Keratinocyte (primary cell): ENCODE results near the gene CBLN1. TPM values are rescaled to one million over a fixed set of nuclear protein-coding genes. Genes with fewer than 3 reads are reported as not detected.

Experiments used
- DNase-seq: peaks from one replicate; pipeline ENCODE4 v3.0.0-alpha.2; 2011; ENCODE audit warnings: low read depth, missing footprints, low spot score
- FAIRE-seq: peaks from 2 replicates; lab custom pipeline; 2011; peaks lifted over from hg19 to GRCh38; lab: Jason Lieb, UNC
- H2AFZ ChIP-seq: 2 replicates; pipeline ENCODE4 v1.6.0; 2012; ENCODE audit warnings: low read length, control low read depth, inconsistent platforms; ENCODE audit not compliant: control insufficient read depth
- H3K27ac ChIP-seq: 2 replicates; pipeline ENCODE4 v1.5.1; 2011; ENCODE audit warnings: low read length; ENCODE audit not compliant: control insufficient read depth, insufficient read depth
- H3K27me3 ChIP-seq: 3 replicates; pipeline ENCODE4 v1.6.0; 2011; ENCODE audit warnings: low read length; ENCODE audit not compliant: control insufficient read depth, insufficient read depth; ENCODE audit errors: extremely low read depth
- H3K36me3 ChIP-seq, 2 experiments: 2 replicates in 1 of 2; 3 replicates in 1 of 2; pipeline ENCODE4 v1.5.1; 2011; ENCODE audit warnings: low read length in 2 of 2, mild to moderate bottlenecking in 1 of 2; ENCODE audit not compliant: control insufficient read depth in 2 of 2, insufficient read depth in 2 of 2; ENCODE audit errors: extremely low read depth in 1 of 2
- H3K4me1 ChIP-seq: 3 replicates; pipeline ENCODE4 v1.5.1; 2011; ENCODE audit warnings: low read length; ENCODE audit not compliant: control insufficient read depth, insufficient read depth; ENCODE audit errors: extremely low read depth
- H3K4me2 ChIP-seq: 3 replicates; pipeline ENCODE4 v1.6.0; 2011; ENCODE audit warnings: low read depth, low read length; ENCODE audit not compliant: control insufficient read depth, insufficient read depth; ENCODE audit errors: extremely low read depth
- H3K4me3 ChIP-seq, 3 experiments: fragments of 200-600 bp in 1 of 3; sonication (generic) in 1 of 3; 2 replicates in 2 of 3; 3 replicates in 1 of 3; pipeline ENCODE4 v1.5.1; 2011 to 2016; ENCODE audit warnings: low read length in 3 of 3, mild to moderate bottlenecking in 3 of 3, control low read depth in 2 of 3, inconsistent platforms in 1 of 3, low read depth in 1 of 3, mixed read lengths in 1 of 3, mixed run types in 1 of 3, moderate library complexity in 1 of 3; ENCODE audit not compliant: control insufficient read depth in 2 of 3, insufficient read depth in 2 of 3; ENCODE audit errors: extremely low read depth in 1 of 3
- H3K79me2 ChIP-seq: 2 replicates; pipeline ENCODE4 v1.6.0; 2012; ENCODE audit warnings: low read length; ENCODE audit not compliant: control insufficient read depth, insufficient read depth
- H3K9ac ChIP-seq: 3 replicates; pipeline ENCODE4 v1.6.0; 2011; ENCODE audit warnings: low read length; ENCODE audit not compliant: control insufficient read depth, insufficient read depth; ENCODE audit errors: extremely low read depth
- H3K9me1 ChIP-seq: 3 replicates; pipeline ENCODE4 v1.6.0; 2011; ENCODE audit warnings: low read length; ENCODE audit not compliant: control insufficient read depth, insufficient read depth; ENCODE audit errors: extremely low read depth
- H3K9me3 ChIP-seq: 2 replicates; pipeline ENCODE4 v1.5.1; 2012; ENCODE audit warnings: low read depth, low read length; ENCODE audit not compliant: control insufficient read depth
- H4K20me1 ChIP-seq: 3 replicates; pipeline ENCODE4 v1.6.0; 2011; ENCODE audit warnings: low read length; ENCODE audit not compliant: control insufficient read depth, insufficient read depth; ENCODE audit errors: extremely low read depth
- CTCF ChIP-seq, 3 experiments: IDR thresholded peaks in 1 of 3; conservative IDR thresholded peaks in 1 of 3; optimal IDR thresholded peaks in 1 of 3; 2 replicates in 2 of 3; 3 replicates in 1 of 3; pipeline versions ENCODE3 to v1.5.1; 2011; ENCODE audit warnings: low read length in 3 of 3, mild to moderate bottlenecking in 3 of 3, moderate library complexity in 2 of 3, control low read depth in 1 of 3, inconsistent platforms in 1 of 3; ENCODE audit not compliant: insufficient read depth in 2 of 3; ENCODE audit errors: extremely low read depth in 1 of 3
- EZH2 ChIP-seq: IDR thresholded peaks from one replicate; pipeline ENCODE4 v1.6.1; 2012; ENCODE audit warnings: inconsistent platforms, mild to moderate bottlenecking, low read length, moderate library complexity
- dilution Hi-C: fragments of 300-500 bp; cut with MboI; formaldehyde crosslinking; loops from one replicate; pipeline ENCODE4 v1.7.0; 2020; ENCODE audit warnings: low sequenced_read_pairs; ENCODE audit not compliant: extremely low pct_ligation_motif_present
- polyA plus RNA-seq, 5 experiments: library from polyadenylated mRNA; depleted of rRNA in 3 of 5; stranded (reverse) in 3 of 5; stranded (forward) in 1 of 5; unstranded in 1 of 5; fragments of >200 nt; gene quantifications; 1 replicate in 1 of 5; 2 replicates in 3 of 5; 3 replicates in 1 of 5; pipeline versions ENCODE4 v1.2.1 to v1.2.3, GENCODE V29; 2011 to 2012; ENCODE audit warnings: missing spikeins in 2 of 5, low read depth in 1 of 5, low replicate concordance in 1 of 5

The CBLN1 gene
- polyA plus RNA-seq, 1 donor (not counting 4 experiments of a cell fraction or from before 2014, with no cell fraction given), result not detected

- Histone ChIP-seq H3K27me3 (no peaks in the 10 kb centered on the region), H3K9me3 (no peaks in the 10 kb centered on the region), H3K79me2 (no peaks in the 10 kb centered on the region), H3K4me2 (no peak overlapping the region), H3K4me3 (no peak overlapping the region), H4K20me1 (no peaks in the 10 kb centered on the region), H3K9ac (no peak overlapping the region), H2AFZ (no peak overlapping the region), H3K4me1 (no peaks in the 10 kb centered on the region), H3K9me1 (no peaks in the 10 kb centered on the region), H3K27ac (no peak overlapping the region), H3K36me3 (no peaks in the 10 kb centered on the region)
- TF ChIP-seq EZH2, result no peak
- no peak for TF ChIP-seq CTCF (optimal IDR thresholded peaks at IDR 0.05 in 1 of 3, IDR thresholded peaks at IDR 0.05 in 1 of 3, conservative IDR thresholded peaks at IDR 0.05 in 1 of 3; ENCODE audit: extremely low read depth in 1 of 3, insufficient read depth in 2 of 3, low read length in 3 of 3)
- FAIRE-seq (no peak), DNase-seq (no peak)
- dilution Hi-C loops, result no loop called here
Measured at GRCh38 chr16:49292413-49292812, 10.8 kb upstream of the CBLN1 start.

- DNase-seq, result no peak
- no peaks in the 10 kb centered on the region for H3K36me3 ChIP-seq
- no peak overlapping the region for H3K4me3 ChIP-seq
- no peaks in the 10 kb centered on the region for H3K9me1 ChIP-seq
- no peak overlapping the region for H2AFZ ChIP-seq
- no peaks in the 10 kb centered on the region for H4K20me1 ChIP-seq
- H3K27me3 ChIP-seq, result peaks cover 14% of the 10 kb centered on the region
- no peaks in the 10 kb centered on the region for H3K4me1 ChIP-seq
- no peak overlapping the region for H3K27ac ChIP-seq
- no peak overlapping the region for H3K9ac ChIP-seq
- H3K4me2 ChIP-seq, result no peak overlapping the region
- H3K9me3 ChIP-seq, result no peaks in the 10 kb centered on the region
- no peaks in the 10 kb centered on the region for H3K79me2 ChIP-seq
- dilution Hi-C loops, result no loop called here
- no peak for FAIRE-seq
- TF ChIP-seq EZH2 (no peak), CTCF (optimal IDR thresholded peaks at IDR 0.05 in 1 of 3, IDR thresholded peaks at IDR 0.05 in 1 of 3, conservative IDR thresholded peaks at IDR 0.05 in 1 of 3; ENCODE audit: extremely low read depth in 1 of 3, insufficient read depth in 2 of 3, low read length in 3 of 3) (no peak)
Measured at GRCh38 chr16:49287572-49287971, 5.9 kb upstream of the CBLN1 start.
